Tongue (tissue), 2 donors: Measurements from ENCODE around the gene PRPF19. TPM values are rescaled to one million over a fixed set of nuclear protein-coding genes. Genes with fewer than 3 reads are reported as not detected.

ENCODE experiments used
- DNase-seq: peaks from one replicate; pipeline ENCODE4 v3.0.0-alpha.2; 2015
- total RNA-seq: library from RNA; depleted of rRNA; stranded (reverse); fragments of >200 nt; gene quantifications from one replicate; pipeline ENCODE4 v1.2.3, GENCODE V29; 2014

The PRPF19 gene
- total RNA-seq, 1 donor from 2014 or later = 35.9 TPM

DNA sequence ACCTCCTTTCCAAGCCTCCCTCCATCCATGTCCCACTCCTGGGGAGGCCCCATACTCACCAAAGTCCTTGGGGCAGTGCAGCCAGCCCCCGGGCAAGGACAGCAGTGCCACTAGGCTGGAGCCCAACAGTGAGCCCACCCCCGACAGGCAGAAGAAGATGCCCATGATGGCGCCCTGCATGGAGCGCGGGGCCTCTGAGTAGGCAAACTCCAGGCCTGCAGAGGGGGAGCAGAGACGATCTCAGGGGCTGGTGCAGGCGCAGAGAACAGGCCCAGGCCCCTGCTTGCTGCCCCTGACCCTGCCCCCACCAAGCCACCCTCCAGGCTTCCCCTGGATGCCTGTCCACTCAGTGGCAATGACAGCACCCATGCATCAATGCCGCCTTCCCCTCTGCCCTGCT is 31.4 kb upstream of the PRPF19 start:
- DNase-seq = no peak

DNA sequence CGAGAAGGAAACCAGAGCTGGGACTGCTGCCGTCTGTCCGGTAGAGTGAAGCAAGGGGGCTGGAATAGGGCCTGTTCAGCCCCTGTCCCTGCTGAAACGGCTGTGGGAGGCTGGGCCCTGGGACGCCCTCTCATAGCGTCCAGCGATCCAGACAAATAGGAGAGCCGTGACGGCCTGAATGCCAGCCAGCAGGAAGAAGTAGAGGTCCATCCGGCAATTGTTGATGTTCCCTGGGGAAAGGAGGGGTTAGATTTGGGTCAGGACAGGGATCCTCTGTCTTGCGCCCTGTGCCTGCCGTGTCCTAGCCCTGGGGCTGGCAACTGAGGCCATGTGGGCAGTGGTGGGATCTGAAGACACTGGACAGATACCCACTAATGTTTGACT is 30.8 kb upstream of the PRPF19 start:
- no peak for DNase-seq

GRCh38 chr11:60936467-60937143 is 30.2 kb upstream of the PRPF19 start:
- no peak for DNase-seq

DNA sequence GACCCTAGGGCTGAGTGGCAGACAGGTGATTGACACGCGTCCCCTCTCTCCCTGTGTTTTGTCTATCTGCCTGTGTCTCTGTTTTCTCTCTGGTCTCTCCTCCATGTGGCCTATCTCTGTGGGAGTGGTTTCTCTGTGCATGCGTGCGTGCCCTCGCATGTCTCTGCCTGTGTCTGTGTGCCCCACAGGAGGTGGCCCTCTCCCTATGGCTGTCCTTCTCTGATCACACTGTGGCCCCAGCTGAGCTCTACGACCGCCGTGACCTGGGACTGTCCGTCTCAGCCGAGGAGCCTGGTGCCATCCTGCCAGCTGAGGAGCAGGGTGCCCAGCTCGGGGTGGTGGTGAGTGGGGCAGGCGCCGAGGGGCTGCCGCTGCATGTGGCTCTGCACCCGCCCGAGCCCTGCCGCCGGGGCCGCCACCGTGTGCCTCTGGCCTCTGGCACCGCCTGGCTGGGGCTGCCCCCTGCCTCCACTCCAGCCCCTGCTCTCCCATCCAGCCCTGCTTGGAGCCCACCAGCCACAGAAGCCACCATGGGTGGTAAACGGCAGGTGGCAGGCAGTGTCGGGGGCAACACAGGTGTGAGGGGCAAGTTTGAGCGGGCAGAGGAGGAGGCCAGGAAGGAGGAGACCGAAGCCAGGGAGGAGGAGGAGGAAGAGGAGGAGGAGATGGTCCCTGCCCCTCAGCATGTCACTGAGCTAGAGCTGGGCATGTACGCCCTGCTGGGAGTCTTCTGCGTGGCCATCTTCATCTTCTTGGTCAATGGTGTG is 29.5 kb upstream of the PRPF19 start:
- DNase-seq = no peak

GRCh38 chr11:60934790-60935605 is 28.6 kb upstream of the PRPF19 start:
- no peak for DNase-seq

- DNase-seq = no peak
Measured at GRCh38 chr11:60934124-60934789, 27.9 kb upstream of the PRPF19 start.

DNA sequence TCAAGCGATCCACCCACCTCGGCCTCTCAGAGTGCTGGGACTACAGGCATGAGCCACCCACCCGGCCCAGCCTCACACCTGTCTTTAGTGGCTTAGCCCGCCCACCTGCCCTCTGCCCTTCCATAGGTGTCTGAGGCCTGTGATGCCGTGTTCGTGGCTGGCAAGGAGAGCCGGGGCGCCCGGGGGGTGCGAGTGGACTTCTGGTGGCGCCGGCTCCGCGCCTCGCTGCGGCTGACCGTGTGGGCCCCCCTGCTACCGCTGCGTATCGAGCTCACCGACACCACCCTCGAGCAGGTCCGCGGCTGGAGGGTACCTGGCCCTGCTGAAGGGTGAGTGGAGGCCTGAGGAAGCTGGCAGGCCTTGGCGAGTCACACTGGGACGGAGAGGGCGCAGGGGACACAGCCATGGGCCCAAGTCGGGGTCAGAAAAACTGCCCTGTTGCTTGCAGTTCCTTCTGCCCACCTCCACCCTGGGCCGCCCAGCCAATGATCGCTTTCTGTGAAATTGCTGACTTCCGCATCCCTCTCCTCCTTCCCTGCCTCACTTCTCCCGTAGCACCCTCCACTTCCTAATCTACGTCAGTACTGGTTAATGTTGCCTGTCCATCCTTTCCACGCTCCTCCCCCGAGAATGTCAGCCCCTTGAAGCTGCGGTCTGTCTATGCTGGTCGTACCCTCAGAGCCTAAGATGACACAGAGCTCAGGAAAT is 27.2 kb upstream of the PRPF19 start:
- no peak for DNase-seq

DNA sequence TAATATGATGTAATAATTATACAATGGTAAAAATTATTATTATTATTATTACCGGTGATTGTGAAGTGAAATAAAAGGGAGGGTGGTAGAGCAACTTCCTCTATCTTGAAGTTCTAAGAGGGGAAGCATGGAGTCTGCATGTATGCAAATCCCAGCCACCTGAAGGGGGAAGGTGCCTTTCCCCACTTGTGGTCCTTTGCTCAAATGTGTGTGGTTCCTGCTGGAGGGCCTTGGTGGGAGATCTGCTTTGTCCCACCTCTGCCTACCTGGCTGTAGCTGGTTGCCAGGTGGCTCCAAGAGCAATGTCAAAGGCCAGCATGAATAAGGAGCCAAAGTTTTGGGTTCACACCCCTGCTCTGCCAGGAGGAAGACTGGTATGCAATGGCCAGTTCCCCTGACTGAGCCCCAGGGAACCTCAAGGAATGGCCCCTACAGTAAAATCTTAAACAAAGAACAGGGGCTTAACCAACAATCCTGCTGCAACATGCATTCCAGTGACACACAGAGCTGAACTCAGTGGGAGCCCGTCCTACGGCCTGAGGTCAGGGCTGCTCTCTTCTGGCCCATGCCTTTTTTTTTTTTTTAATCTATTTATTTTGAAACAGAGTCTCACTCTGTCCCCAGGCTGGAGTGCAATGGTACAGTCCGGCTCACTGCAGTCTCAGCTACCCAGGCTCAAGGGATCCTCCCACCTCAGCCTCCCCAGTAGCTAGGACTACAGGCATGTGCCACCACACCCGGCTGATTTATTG is 26.4 kb upstream of the PRPF19 start:
- no peak for DNase-seq

GRCh38 chr11:60931917-60932316 is 25.5 kb upstream of the PRPF19 start:
- DNase-seq = no peak

GRCh38 chr11:60930394-60930793 is 24.0 kb upstream of the PRPF19 start:
- no peak for DNase-seq

DNA sequence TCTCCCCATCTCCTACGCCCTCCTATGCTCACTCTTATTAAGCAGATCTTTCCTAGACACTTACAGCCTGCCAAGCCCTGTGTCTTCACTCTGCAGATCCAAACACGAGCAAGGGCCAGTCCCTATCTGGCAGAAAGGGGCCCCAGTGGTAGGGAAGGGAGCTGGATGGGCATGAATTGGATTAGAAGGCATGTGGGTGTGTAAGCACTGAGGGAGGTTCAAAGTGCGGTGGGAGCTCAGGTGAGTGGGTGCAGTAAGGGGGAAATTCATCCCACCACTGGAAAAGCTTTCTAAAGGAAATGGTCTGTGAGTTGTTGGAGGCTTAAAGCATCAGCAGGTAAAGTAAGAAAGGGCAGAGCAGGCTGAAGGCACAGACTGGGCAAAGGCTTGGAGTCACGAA is 23.4 kb upstream of the PRPF19 start:
- DNase-seq = no peak

DNA sequence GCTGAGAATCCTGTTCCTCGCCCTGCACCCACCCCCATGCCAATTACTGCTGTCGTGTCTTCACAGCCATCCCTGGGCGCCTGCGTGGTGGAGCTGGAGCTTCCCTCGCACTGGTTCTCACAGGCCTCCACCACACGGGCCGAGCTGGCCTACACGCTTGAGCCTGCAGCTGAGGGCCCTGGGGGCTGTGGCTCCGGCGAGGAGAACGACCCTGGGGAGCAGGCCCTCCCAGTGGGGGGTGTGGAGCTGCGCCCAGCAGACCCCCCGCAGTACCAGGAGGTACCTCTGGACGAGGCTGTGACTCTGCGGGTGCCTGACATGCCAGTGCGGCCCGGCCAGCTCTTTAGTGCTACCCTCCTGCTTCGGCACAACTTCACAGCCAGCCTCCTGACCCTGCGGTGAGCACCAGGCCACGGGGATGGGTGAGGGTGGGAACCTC is 22.2 kb upstream of the PRPF19 start:
- no peak for DNase-seq

- no peak for DNase-seq
Measured at GRCh38 chr11:60927600-60927999, 21.2 kb upstream of the PRPF19 start.

DNA sequence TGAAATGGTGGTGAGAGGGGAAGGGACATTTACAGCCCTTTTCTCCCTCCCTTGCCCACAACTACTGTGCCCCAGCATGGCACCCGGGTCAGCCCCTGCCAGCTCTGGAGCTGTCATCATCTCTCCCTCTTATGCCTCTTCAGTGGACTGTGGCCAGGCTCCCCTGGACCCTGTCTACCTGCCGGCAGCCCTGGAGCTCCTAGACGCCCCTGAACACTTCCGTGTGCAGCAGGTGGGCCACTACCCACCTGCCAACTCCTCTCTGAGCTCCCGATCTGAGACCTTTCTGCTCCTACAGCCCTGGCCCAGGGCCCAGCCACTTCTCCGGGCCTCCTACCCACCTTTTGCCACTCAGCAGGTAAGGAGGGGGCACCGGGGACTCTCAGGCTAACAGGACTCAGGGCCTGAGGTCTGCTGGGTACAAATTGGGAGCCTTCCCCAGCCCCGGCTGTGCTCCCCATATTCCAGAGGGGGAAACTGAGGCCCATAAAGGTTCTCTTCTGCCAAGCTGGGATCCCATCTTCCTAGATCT is 20.7 kb upstream of the PRPF19 start:
- DNase-seq = no peak

DNA sequence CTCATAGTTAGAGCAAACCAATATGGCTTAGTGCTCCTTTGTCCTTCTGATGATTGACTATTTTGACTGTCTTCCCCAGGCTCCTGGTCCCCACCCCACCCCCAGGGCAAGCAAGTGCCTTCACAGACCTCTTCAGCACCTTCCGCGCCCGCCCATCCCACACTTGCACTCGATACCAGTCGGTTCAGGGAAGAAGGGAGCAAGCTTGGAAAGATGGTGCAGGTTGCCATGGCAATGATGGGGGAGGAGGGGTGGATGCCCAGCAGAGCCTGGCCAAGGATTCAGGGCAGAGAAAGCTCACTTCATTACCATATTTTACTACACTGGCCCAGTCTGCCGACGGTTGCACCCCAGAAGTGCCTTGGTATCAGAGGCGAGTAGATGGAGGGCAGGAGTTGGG is 20.1 kb upstream of the PRPF19 start:
- DNase-seq = no peak

DNA sequence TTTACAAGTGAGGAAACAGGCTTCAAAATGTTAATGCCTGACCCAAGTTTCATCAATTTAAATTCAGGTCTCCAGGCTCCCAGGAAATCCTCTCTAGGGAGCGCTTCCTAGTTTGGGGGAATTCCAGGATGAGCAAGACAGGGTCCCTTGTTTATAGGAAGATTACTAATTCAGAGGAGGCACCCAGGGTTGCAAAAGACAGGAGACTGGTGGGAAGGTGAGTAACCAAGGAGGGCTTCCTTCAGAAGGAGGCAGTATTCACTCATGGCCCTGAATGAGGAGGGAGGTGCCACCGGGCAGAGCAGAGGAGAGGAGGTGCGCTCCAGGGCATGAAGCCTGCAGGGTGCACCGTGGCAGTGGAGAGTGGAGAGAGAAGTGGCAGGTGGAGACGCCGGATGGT is 19.5 kb upstream of the PRPF19 start:
- no peak for DNase-seq

- no peak for DNase-seq
Measured at GRCh38 chr11:60924906-60925853, 18.8 kb upstream of the PRPF19 start.

- peak; percentile 89 for DNase-seq
Measured at GRCh38 chr11:60924110-60924905, 17.9 kb upstream of the PRPF19 start, which contains the start of gene TMEM132A. TMEM132A (plus strand) TSS chr11:60924460; CDS start chr11:60924634, 174 bp downstream.

DNA sequence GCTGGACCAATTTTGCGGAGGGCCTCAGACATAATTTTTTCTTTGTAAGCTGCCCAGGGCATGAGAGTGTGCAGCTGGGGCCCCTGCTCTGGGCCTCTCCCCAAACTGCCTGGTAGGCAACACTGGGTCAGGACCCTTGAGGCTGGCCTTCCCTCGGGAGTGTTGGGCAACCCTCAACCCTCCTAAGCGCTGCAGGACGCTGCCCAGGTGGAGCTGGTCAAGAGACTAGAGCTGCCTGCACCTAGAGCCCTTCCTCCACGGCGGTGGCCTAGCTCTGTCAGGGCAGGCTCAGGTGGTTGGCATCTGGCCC is 17.4 kb upstream of the PRPF19 start:
- no peak for DNase-seq
